Neural cell (in vitro differentiated cells): ENCODE measurements around the gene EFCAB6. TPM values are rescaled to one million over a fixed set of nuclear protein-coding genes. Genes with fewer than 3 reads are reported as not detected.

Experiments used
- H2AFZ ChIP-seq: fragments of 200-600, 300-800 bp; sonication (generic), shearing (Covaris generic); 2 replicates; pipeline ENCODE4 v1.6.0; 2014; ENCODE audit warnings: low read depth, mild to moderate bottlenecking, antibody characterized with exemption, low read length, moderate library complexity
- H3F3A ChIP-seq: fragments of 200-600 bp; shearing (Covaris generic); 2 replicates; pipeline ENCODE4 v1.6.1; 2016; ENCODE audit warnings: mild to moderate bottlenecking, moderate library complexity, mixed read lengths, antibody characterized with exemption, low read length; ENCODE audit not compliant: insufficient read depth, poor library complexity, severe bottlenecking
- H3K27ac ChIP-seq: fragments of 200-600, 300-800 bp; sonication (generic), shearing (Covaris generic); 2 replicates; pipeline ENCODE4 v1.5.1; 2014; ENCODE audit warnings: mild to moderate bottlenecking, low read length, moderate library complexity
- H3K27me3 ChIP-seq: fragments of 300-800, 200-600 bp; sonication (generic), shearing (Covaris generic); 2 replicates; pipeline ENCODE4 v1.6.0; 2014; ENCODE audit warnings: mild to moderate bottlenecking, low read depth, low read length, moderate library complexity; ENCODE audit not compliant: insufficient read depth
- H3K36me3 ChIP-seq: fragments of 300-800, 200-600 bp; sonication (generic), shearing (Covaris generic); 2 replicates; pipeline ENCODE4 v1.5.1; 2014; ENCODE audit warnings: mild to moderate bottlenecking, antibody characterized with exemption, low read length, moderate library complexity; ENCODE audit not compliant: insufficient read depth
- H3K4me2 ChIP-seq: fragments of 300-800, 200-600 bp; sonication (generic), shearing (Covaris generic); 2 replicates; pipeline ENCODE4 v1.6.0; 2014; ENCODE audit warnings: mild to moderate bottlenecking, low read length
- H3K4me3 ChIP-seq: fragments of 300-800, 200-600 bp; sonication (generic), shearing (Covaris generic); 2 replicates; pipeline ENCODE4 v1.5.1; 2014; ENCODE audit warnings: mild to moderate bottlenecking, low read length, moderate library complexity
- H3K79me2 ChIP-seq: fragments of 200-600 bp; shearing (Covaris generic); replicated peaks from 2 replicates; pipeline ENCODE4 v1.6.0; 2014; ENCODE audit warnings: mild to moderate bottlenecking, low read length, moderate library complexity; ENCODE audit not compliant: insufficient read depth
- H3K9ac ChIP-seq: fragments of 300-800, 200-600 bp; sonication (generic), shearing (Covaris generic); 2 replicates; pipeline ENCODE4 v1.6.1; 2016; ENCODE audit warnings: mild to moderate bottlenecking, low read length, mixed read lengths
- H3K9me2 ChIP-seq: fragments of 200-600 bp; shearing (Covaris generic); 2 replicates; pipeline ENCODE4 v1.6.1; 2016; ENCODE audit warnings: mild to moderate bottlenecking, low read length, mixed read lengths; ENCODE audit not compliant: insufficient read depth
- H3K9me3 ChIP-seq: fragments of 200-600, 300-800 bp; sonication (generic), shearing (Covaris generic); 2 replicates; pipeline ENCODE4 v1.6.1; 2016; ENCODE audit warnings: mild to moderate bottlenecking, mixed run types, low read length, moderate library complexity, mixed read lengths
- H4K20me1 ChIP-seq: fragments of 200-600 bp; shearing (Covaris generic); 2 replicates; pipeline ENCODE4 v1.6.1; 2016; ENCODE audit warnings: mild to moderate bottlenecking, mixed run types; ENCODE audit not compliant: insufficient read depth
- EP300 ChIP-seq: fragments of 450-650 bp; conservative IDR thresholded peaks from 2 replicates; pipeline ENCODE4 v1.6.1; 2014; ENCODE audit warnings: antibody characterized with exemption, mild to moderate bottlenecking, moderate library complexity; ENCODE audit not compliant: poor library complexity, severe bottlenecking
- EZH2 ChIP-seq: fragments of 200-600, 300-800 bp; shearing (Covaris generic), sonication (generic); IDR thresholded peaks from 2 replicates; pipeline ENCODE4 v1.6.1; 2014; ENCODE audit warnings: antibody characterized with exemption, low read length, borderline replicate concordance, mild to moderate bottlenecking; ENCODE audit not compliant: insufficient read depth, poor library complexity, severe bottlenecking
- MXI1 ChIP-seq: fragments of 450-650 bp; conservative IDR thresholded peaks from 2 replicates; pipeline ENCODE4 v1.6.1; 2014; ENCODE audit warnings: antibody characterized with exemption, mild to moderate bottlenecking; ENCODE audit not compliant: poor library complexity, severe bottlenecking
- POLR2AphosphoS5 ChIP-seq: IDR thresholded peaks from 2 replicates; pipeline ENCODE4 v1.6.1; 2012
- RAD21 ChIP-seq: fragments of 450-650 bp; conservative IDR thresholded peaks from 2 replicates; pipeline ENCODE4 v1.6.1; 2014; ENCODE audit warnings: antibody characterized with exemption, mild to moderate bottlenecking, moderate library complexity
- REST ChIP-seq: IDR thresholded peaks from 2 replicates; pipeline ENCODE4 v1.6.1; 2012; ENCODE audit warnings: borderline replicate concordance
- SMC3 ChIP-seq: fragments of 450-650 bp; conservative IDR thresholded peaks from 2 replicates; pipeline ENCODE4 v1.6.1; 2014; ENCODE audit warnings: antibody characterized with exemption, mild to moderate bottlenecking, moderate library complexity; ENCODE audit not compliant: poor library complexity
- TAF1 ChIP-seq: IDR thresholded peaks from 2 replicates; pipeline ENCODE4 v1.6.1; 2012; ENCODE audit warnings: low read depth
- polyA plus RNA-seq: library from polyadenylated mRNA; depleted of rRNA; stranded (reverse); fragments of >200 nt; gene quantifications from 2 replicates; pipeline ENCODE4 v1.2.3, GENCODE V29; 2014
- TF ChIP-seq, protein P1 (sequence below): fragments of 450-650 bp; IDR thresholded peaks from 2 replicates; pipeline ENCODE4 v1.5.1; 2014; ENCODE audit warnings: antibody characterized with exemption, mild to moderate bottlenecking, moderate library complexity; ENCODE audit not compliant: poor library complexity, severe bottlenecking

The EFCAB6 gene
- polyA plus RNA-seq, 1 donor from 2014 or later, result 1.4 TPM

DNA sequence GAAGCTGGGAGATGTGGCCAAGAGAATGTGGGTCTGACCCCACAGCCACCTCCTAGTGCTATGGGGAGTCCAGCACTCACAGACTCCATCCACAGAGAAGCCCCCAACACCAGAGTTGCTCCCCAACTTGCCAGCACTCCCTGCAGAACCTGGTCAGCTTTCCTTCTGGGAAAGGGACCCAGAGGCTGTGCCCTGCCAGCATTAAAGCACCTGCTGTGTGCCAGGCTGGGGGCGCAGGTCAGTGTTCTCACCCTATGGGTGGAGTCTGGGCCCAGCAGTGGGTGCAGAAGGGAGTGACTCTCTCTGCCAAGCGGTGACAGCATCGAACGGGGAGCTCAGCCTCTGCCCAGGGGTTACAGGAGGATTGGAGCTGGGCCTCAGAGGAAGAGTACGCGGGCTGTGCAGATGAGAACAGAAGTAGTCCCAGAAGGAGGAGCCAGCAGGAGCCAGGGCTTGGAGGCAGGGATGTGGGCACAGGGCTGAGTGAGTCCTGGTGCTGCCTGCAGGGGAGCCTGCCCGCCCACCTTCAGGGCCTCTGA, 285.9 kb downstream of the EFCAB6 start:
- H3K9me3 ChIP-seq, result no peaks in the 10 kb centered on the region
- H3K4me2 ChIP-seq, result no peak overlapping the region
- no peaks in the 10 kb centered on the region for H3K27me3 ChIP-seq
- H4K20me1 ChIP-seq, result no peaks in the 10 kb centered on the region
- H3K36me3 ChIP-seq, result no peaks in the 10 kb centered on the region
- H3K79me2 ChIP-seq, result no peaks in the 10 kb centered on the region
- no peaks in the 10 kb centered on the region for H3F3A ChIP-seq
- TF ChIP-seq REST (no peak), MXI1 (no peak), RAD21 (no peak), POLR2AphosphoS5 (no peak)
- H3K9ac ChIP-seq, result no peak overlapping the region
- H2AFZ ChIP-seq, result no peak overlapping the region
- no peaks in the 10 kb centered on the region for H3K9me2 ChIP-seq
- H3K4me3 ChIP-seq, result no peak overlapping the region
- H3K27ac ChIP-seq, result no peak overlapping the region

GRCh38 chr22:43521716-43522115, 290.4 kb downstream of the EFCAB6 start:
- Histone ChIP-seq H3K27me3 (no peaks in the 10 kb centered on the region), H3K27ac (no peak overlapping the region), H3K36me3 (no peaks in the 10 kb centered on the region), H4K20me1 (no peaks in the 10 kb centered on the region), H3F3A (no peaks in the 10 kb centered on the region), H3K4me3 (no peak overlapping the region), H3K4me2 (no peak overlapping the region), H3K79me2 (no peaks in the 10 kb centered on the region), H2AFZ (no peak overlapping the region), H3K9ac (no peak overlapping the region), H3K9me3 (no peaks in the 10 kb centered on the region), H3K9me2 (no peaks in the 10 kb centered on the region)
- TF ChIP-seq SMC3, result no peak
- TF ChIP-seq MXI1, result no peak
- no peak for TF ChIP-seq RAD21
- TF ChIP-seq EZH2, result no peak
- TF ChIP-seq TAF1, result no peak
- no peak for TF ChIP-seq EP300
- TF ChIP-seq REST, result no peak
- no peak for TF ChIP-seq POLR2AphosphoS5
- TF ChIP-seq, protein P1, sequence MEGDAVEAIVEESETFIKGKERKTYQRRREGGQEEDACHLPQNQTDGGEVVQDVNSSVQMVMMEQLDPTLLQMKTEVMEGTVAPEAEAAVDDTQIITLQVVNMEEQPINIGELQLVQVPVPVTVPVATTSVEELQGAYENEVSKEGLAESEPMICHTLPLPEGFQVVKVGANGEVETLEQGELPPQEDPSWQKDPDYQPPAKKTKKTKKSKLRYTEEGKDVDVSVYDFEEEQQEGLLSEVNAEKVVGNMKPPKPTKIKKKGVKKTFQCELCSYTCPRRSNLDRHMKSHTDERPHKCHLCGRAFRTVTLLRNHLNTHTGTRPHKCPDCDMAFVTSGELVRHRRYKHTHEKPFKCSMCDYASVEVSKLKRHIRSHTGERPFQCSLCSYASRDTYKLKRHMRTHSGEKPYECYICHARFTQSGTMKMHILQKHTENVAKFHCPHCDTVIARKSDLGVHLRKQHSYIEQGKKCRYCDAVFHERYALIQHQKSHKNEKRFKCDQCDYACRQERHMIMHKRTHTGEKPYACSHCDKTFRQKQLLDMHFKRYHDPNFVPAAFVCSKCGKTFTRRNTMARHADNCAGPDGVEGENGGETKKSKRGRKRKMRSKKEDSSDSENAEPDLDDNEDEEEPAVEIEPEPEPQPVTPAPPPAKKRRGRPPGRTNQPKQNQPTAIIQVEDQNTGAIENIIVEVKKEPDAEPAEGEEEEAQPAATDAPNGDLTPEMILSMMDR, result no peak
